Suprapubic skin (tissue), 4 donors: ENCODE results near the gene ZNF43. TPM values are rescaled to one million over a fixed set of nuclear protein-coding genes. Genes with fewer than 3 reads are reported as not detected.
A peak's percentile ranks its signal among the peaks of the same experiment; 100 is the strongest.
"Not testable (repeated sequence)": the region's sequence is repeated elsewhere in the genome, so short reads cannot be mapped to it uniquely, and the experiment has no call there.

Source experiments
- DNase-seq, 2 donors: peaks; one replicate each; pipeline ENCODE4 v3.0.0-alpha.2; 2019; ENCODE audit warnings: low spot score in 2 of 2
- H3K27ac ChIP-seq: fragments of 200-600 bp; sonication (generic); one replicate; pipeline ENCODE4 v1.5.1; 2019
- H3K27me3 ChIP-seq: fragments of 200-600 bp; sonication (generic); one replicate; pipeline ENCODE4 v1.5.1; 2019
- H3K36me3 ChIP-seq: fragments of 200-600 bp; sonication (generic); one replicate; pipeline ENCODE4 v1.5.1; 2019
- H3K4me1 ChIP-seq: fragments of 200-600 bp; sonication (generic); one replicate; pipeline ENCODE4 v1.5.1; 2019
- H3K4me3 ChIP-seq: fragments of 200-600 bp; sonication (generic); one replicate; pipeline ENCODE4 v1.5.1; 2019; ENCODE audit warnings: mild to moderate bottlenecking
- H3K9me3 ChIP-seq: fragments of 200-600 bp; sonication (generic); one replicate; pipeline ENCODE4 v1.5.1; 2019
- EP300 ChIP-seq: sonication (generic); formaldehyde crosslinking; IDR thresholded peaks from one replicate; pipeline ENCODE4 v1.6.1; 2017; ENCODE audit warnings: antibody characterized with exemption
- POLR2A ChIP-seq, 2 donors: fragments of 450-650 bp; IDR thresholded peaks; one replicate each; pipeline ENCODE4 v1.6.1; 2017; ENCODE audit warnings: antibody characterized with exemption in 2 of 2, mild to moderate bottlenecking in 2 of 2, moderate library complexity in 2 of 2
- POLR2AphosphoS5 ChIP-seq, 3 donors: sonication (generic); formaldehyde crosslinking; IDR thresholded peaks; one replicate each; pipeline ENCODE4 v1.6.1; 2017; ENCODE audit warnings: antibody characterized with exemption in 3 of 3
- WGBS: methylation state at CpG from one replicate; pipeline ENCODE4 v1.1.5; 2018; 5-methylcytosine and 5-hydroxymethylcytosine counted together
- total RNA-seq, 4 donors: library from RNA; depleted of rRNA; stranded (reverse); fragments of >200 nt; gene quantifications; one replicate each; pipeline ENCODE4 v1.1.0, GENCODE V29; 2016
- TF ChIP-seq, protein P1 (sequence below), 2 donors: fragments of 200-600 bp in 1 of 2; fragments of 450-650 bp in 1 of 2; sonication (generic) in 1 of 2; IDR thresholded peaks; one replicate each; pipeline ENCODE4 v1.5.1; 2016 to 2019; ENCODE audit warnings: antibody characterized with exemption in 2 of 2, mild to moderate bottlenecking in 1 of 2, moderate library complexity in 1 of 2

The ZNF43 gene
- total RNA-seq, 4 donors from 2014 or later, result 7.7 to 21.7 (median 11.7) TPM

DNA sequence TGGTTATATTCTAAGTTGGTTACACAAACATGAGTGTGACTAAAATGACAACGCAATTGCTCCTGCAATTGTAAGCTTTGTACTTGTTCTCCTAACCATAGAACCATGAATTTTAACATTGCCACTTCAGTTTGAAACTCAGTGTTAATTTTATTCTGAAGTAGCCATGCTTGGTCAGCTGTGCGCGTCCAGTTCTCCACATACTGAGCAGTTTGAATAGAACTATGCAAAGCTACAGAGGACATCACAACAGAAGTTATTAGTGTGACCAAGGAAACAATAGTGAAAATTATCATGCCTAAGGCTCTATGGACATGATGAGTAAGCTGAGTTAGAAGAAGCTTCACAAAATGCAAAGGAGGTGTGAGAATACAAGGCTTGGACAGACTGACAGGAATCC lies 49.0 kb downstream of the ZNF43 start:
- TF ChIP-seq POLR2A (IDR thresholded peaks at IDR 0.05), result no peak
- TF ChIP-seq, protein P1, sequence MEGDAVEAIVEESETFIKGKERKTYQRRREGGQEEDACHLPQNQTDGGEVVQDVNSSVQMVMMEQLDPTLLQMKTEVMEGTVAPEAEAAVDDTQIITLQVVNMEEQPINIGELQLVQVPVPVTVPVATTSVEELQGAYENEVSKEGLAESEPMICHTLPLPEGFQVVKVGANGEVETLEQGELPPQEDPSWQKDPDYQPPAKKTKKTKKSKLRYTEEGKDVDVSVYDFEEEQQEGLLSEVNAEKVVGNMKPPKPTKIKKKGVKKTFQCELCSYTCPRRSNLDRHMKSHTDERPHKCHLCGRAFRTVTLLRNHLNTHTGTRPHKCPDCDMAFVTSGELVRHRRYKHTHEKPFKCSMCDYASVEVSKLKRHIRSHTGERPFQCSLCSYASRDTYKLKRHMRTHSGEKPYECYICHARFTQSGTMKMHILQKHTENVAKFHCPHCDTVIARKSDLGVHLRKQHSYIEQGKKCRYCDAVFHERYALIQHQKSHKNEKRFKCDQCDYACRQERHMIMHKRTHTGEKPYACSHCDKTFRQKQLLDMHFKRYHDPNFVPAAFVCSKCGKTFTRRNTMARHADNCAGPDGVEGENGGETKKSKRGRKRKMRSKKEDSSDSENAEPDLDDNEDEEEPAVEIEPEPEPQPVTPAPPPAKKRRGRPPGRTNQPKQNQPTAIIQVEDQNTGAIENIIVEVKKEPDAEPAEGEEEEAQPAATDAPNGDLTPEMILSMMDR (IDR thresholded peaks at IDR 0.05), result no peak
- no peak for TF ChIP-seq EP300
- no peak for TF ChIP-seq POLR2AphosphoS5 (IDR thresholded peaks at IDR 0.05)
- H3K9me3 ChIP-seq, result peaks cover 5% of the 10 kb centered on the region
- no peak for DNase-seq
- H3K4me3 ChIP-seq, result no peak overlapping the region
- H3K27ac ChIP-seq, result no peak overlapping the region
- no peaks in the 10 kb centered on the region for H3K4me1 ChIP-seq
- WGBS, result 100% methylated on average over 3 of the region's 3 CpGs
- no peaks in the 10 kb centered on the region for H3K36me3 ChIP-seq
- H3K27me3 ChIP-seq, result no peaks in the 10 kb centered on the region

DNA sequence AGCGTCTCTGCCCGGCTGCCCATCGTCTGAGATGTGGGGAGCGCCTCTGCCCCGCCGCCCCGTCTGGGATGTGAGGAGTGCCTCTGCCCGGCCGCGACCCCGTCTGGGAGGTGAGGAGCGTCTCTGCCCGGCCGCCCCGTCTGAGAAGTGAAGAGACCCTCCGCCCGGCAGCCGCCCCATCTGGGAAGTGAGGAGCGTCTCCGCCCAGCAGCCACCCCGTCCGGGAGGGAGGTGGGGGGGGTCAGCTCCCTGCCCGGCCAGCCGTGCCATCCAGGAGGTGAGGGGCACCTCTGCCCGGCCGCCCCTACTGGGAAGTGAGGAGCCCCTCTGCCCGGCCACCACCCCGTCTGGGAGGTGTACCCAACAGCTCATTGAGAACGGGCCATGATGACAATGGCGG lies 60.2 kb downstream of the ZNF43 start:
- DNase-seq, H3K27ac ChIP-seq, H3K27me3 ChIP-seq, H3K4me3 ChIP-seq, H3K36me3 ChIP-seq, H3K9me3 ChIP-seq, H3K4me1 ChIP-seq: not testable (repeated sequence)
- 97% methylated on average over 17 of the region's 30 CpGs for WGBS

DNA sequence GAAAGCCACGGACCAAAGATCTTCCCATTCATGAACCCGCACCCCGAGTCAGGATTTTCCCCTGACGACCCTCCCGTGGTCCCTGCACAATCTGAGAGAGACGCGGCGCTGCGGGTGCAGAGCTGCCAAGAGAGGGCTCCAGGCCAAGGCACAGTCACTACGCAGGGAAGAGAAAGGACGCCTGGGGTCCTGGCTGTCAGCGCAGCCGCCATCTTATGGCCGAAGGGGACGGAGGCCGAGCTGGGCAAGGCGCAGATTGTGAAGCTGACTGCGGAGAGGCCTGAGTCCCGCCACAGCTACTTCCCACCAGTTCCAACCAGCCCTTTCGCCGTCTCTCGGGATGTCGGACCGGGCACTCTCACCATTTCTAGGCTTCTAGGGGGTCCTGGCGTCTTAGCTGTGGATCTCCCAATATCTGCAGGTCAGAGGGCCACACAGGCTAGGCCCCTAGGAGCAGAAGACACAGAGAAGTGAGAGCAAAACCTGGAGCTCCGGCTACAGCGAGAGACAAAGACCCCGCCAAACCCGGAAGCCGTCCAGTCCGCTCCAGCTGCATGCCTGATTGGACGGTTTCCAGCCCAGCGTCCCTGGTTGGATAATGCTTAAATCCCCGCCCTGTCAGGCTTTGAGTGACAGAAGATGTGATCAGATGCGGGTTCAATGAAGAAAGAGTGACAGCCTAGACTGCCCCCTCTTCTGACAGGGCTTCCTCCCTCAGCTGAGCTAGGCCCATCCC lies 68.7 kb downstream of the ZNF43 start, which contains the start of gene ZNF100:
TSS of gene ZNF100 (minus strand) at position 515 of the 736 bp plus-strand sequence. CDS start at position 365, 150 bp downstream.
- peak; percentile 96 to 98 for DNase-seq
- peaks cover 22% of the 10 kb centered on the region for H3K36me3 ChIP-seq
- H3K27me3 ChIP-seq, result no peaks in the 10 kb centered on the region
- 0% methylated on average over 22 of the region's 35 CpGs for WGBS
- TF ChIP-seq EP300, result no peak
- peak in 1 of 2 donors; percentile 56 for TF ChIP-seq POLR2A (IDR thresholded peaks at IDR 0.05)
- TF ChIP-seq POLR2AphosphoS5 (IDR thresholded peaks at IDR 0.05), result peak in 1 of 3 donors; percentile 46
- H3K9me3 ChIP-seq, result no peaks in the 10 kb centered on the region
- H3K27ac ChIP-seq, result peak within 1 kb of the TSS; percentile 80
- H3K4me3 ChIP-seq, result peak within 1 kb of the TSS; percentile 72
- peaks cover 8% of the 10 kb centered on the region for H3K4me1 ChIP-seq

DNA sequence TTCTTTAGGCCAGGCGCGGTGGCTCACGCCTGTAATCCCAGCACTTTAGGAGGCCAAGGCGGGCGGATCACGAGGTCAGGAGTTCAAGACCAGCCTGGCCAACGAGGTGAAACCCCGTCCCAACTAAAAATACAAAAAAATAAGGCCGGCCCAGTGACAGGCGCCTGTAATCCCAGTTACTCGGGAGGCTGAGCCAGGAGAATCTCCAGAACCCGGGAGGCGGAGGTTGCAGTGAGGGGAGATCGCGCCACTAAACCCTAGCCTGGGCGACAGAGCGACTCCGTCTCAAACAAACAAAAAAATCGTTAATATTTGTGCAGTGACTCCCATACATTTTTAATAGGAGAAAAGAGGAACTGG lies 69.3 kb downstream of the ZNF43 start:
- Histone ChIP-seq H3K4me3 (peak overlapping the region; percentile 72), H3K36me3 (peaks cover 27% of the 10 kb centered on the region), H3K27ac (peak overlapping the region; percentile 80)
- H3K9me3 ChIP-seq, H3K4me1 ChIP-seq, H3K27me3 ChIP-seq, DNase-seq: not testable (repeated sequence)
- WGBS, result under 1% methylated on average over 19 of the region's 19 CpGs

DNA sequence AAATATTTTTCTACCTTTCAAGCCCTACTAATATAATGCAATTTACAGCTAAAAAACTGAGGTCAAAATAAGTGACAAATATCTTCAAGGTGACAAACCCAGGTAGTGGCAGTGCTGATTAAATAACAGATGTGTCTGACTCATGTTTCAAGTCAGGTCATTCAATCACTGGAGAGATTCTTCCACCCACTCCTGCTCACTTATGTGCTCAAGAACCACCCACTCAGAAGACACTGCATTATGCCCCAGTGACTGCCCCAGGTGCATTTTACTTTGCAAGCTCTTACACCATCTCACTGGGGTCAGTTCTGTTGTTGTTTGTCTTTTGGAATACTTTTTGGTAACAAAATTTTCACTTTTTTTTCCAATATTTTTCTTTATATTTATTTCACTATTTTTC lies 70.8 kb downstream of the ZNF43 start:
- TF ChIP-seq POLR2A (IDR thresholded peaks at IDR 0.05), result no peak
- TF ChIP-seq POLR2AphosphoS5 (IDR thresholded peaks at IDR 0.05), result no peak
- TF ChIP-seq, protein P1 (IDR thresholded peaks at IDR 0.05), result no peak
- TF ChIP-seq EP300, result no peak
- Histone ChIP-seq H3K27me3 (no peaks in the 10 kb centered on the region), H3K4me1 (peaks cover 8% of the 10 kb centered on the region), H3K36me3 (peaks cover 35% of the 10 kb centered on the region), H3K4me3 (no peak overlapping the region), H3K9me3 (no peaks in the 10 kb centered on the region), H3K27ac (no peak overlapping the region)
- no peak for DNase-seq

DNA sequence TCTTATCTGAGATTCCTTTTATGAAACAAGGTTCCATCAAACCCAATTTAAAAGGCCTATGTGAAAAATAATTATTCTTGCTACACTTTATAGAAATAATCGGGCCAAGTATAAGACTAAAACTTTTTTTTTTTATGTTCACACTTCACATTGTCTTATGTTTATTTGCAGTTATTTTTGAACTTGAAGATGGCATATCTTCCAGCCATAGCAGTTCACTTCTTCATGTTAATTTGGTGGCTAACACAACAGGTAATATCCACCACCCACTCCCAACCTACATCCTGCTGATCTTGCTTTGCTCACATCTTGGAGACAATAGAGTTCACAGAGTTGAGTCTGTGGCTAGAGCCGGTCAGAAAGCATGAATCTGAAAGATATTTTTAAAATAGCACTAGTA lies 74.4 kb downstream of the ZNF43 start:
- peaks cover 59% of the 10 kb centered on the region for H3K36me3 ChIP-seq
- H3K27me3 ChIP-seq, H3K9me3 ChIP-seq, H3K27ac ChIP-seq, H3K4me3 ChIP-seq, DNase-seq, H3K4me1 ChIP-seq: not testable (repeated sequence)
- WGBS, result 65% methylated on average over 2 of the region's 2 CpGs

DNA sequence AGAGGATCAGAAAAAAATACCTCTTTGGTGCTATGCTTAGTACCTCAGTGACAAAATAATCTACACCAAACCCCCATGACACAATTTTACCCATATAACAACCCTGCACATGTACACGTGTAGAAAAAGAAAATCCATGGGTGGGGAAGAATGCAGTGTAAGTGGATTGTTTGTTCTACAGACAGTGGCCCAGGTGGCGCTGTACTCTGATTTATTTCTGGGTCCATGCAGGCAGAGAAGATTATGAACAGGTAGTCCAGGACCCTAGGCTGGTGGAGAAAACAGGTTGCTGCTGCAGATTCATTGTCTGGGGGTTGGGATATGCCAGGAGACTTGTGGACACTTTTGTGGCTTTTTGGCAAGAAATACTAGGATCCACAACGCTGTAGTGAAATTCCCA lies 77.7 kb downstream of the ZNF43 start:
- WGBS, result 86% methylated on average over 3 of the region's 3 CpGs
- no peaks in the 10 kb centered on the region for H3K9me3 ChIP-seq
- no peak overlapping the region for H3K4me3 ChIP-seq
- no peak overlapping the region for H3K27ac ChIP-seq
- TF ChIP-seq EP300 (no peak), POLR2A (IDR thresholded peaks at IDR 0.05) (no peak), POLR2AphosphoS5 (IDR thresholded peaks at IDR 0.05) (no peak)
- TF ChIP-seq, protein P1 (IDR thresholded peaks at IDR 0.05), result no peak
- H3K4me1 ChIP-seq, result no peaks in the 10 kb centered on the region
- peaks cover 51% of the 10 kb centered on the region for H3K36me3 ChIP-seq
- no peak for DNase-seq
- H3K27me3 ChIP-seq, result no peaks in the 10 kb centered on the region

DNA sequence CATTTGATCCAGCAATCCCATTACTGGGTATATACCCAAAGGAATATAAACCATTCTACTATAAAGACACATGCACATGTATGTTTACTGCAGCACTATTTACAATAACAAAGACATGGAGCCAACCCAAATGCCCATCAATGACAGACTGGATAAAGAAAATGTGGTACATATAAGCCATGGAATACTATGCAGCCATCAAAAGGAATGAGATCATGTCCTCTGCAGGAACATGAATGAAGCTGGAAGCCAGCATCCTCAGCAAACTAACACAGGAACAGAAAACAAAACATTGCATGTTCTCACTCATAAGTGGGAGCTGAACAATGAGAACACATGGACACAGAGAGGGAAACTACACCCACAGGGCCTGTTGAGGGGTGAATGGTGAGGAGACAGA lies 80.4 kb downstream of the ZNF43 start:
- H3K27me3 ChIP-seq, H3K4me1 ChIP-seq, H3K4me3 ChIP-seq, H3K9me3 ChIP-seq, DNase-seq, H3K27ac ChIP-seq: not testable (repeated sequence)
- peaks cover 56% of the 10 kb centered on the region for H3K36me3 ChIP-seq
